ENCODE data around the gene CHST15. TPM values are rescaled to one million over a fixed set of nuclear protein-coding genes. Genes with fewer than 3 reads are reported as not detected.
"Not testable (repeated sequence)": the region's sequence is repeated elsewhere in the genome, so short reads cannot be mapped to it uniquely, and the experiment has no call there.

Gene CHST15
- total RNA-seq, 1 donor from 2014 or later: 105 TPM

- no peak for DNase-seq (ENCODE audit: low read depth in 2 of 2)
These were observed 31.4 kb upstream of the CHST15 start for GRCh38 chr10:124124769-124125161.

- DNase-seq (ENCODE audit: low read depth in 2 of 2): no peak
These were observed 30.8 kb upstream of the CHST15 start for GRCh38 chr10:124124123-124124768.

GRCh38 chr10:124123156-124123555 lies 29.8 kb upstream of the CHST15 start:
- DNase-seq (ENCODE audit: low read depth in 2 of 2): no peak

- DNase-seq (ENCODE audit: low read depth in 2 of 2): no peak
These were observed 28.8 kb upstream of the CHST15 start for GRCh38 chr10:124122211-124122610.

GRCh38 chr10:124120410-124121061 lies 27.1 kb upstream of the CHST15 start:
- no peak for DNase-seq (ENCODE audit: low read depth in 2 of 2)

GRCh38 chr10:124119946-124120345 lies 26.5 kb upstream of the CHST15 start:
- peak; percentile 95 to 99 for DNase-seq (ENCODE audit: low read depth in 2 of 2)

- DNase-seq (ENCODE audit: low read depth in 2 of 2): no peak
These were observed 25.8 kb upstream of the CHST15 start for GRCh38 chr10:124119216-124119615.

- no peak for DNase-seq (ENCODE audit: low read depth in 2 of 2)
These were observed 24.4 kb upstream of the CHST15 start for GRCh38 chr10:124117833-124118232.

- no peak for DNase-seq (ENCODE audit: low read depth in 2 of 2)
These were observed 24.1 kb upstream of the CHST15 start for GRCh38 chr10:124117511-124117785.

- no peak for DNase-seq (ENCODE audit: low read depth in 2 of 2)
These were observed 23.5 kb upstream of the CHST15 start for GRCh38 chr10:124116771-124117510.

- DNase-seq (ENCODE audit: low read depth in 2 of 2): no peak
These were observed 21.3 kb upstream of the CHST15 start for GRCh38 chr10:124114696-124115095.

- no peak for DNase-seq (ENCODE audit: low read depth in 2 of 2)
These were observed 19.6 kb upstream of the CHST15 start for GRCh38 chr10:124112891-124113580.

GRCh38 chr10:124110882-124111281 lies 17.5 kb upstream of the CHST15 start:
- DNase-seq (ENCODE audit: low read depth in 2 of 2): no peak

GRCh38 chr10:124109261-124109660 lies 15.9 kb upstream of the CHST15 start:
- DNase-seq (ENCODE audit: low read depth in 2 of 2): no peak

- no peak for DNase-seq (ENCODE audit: low read depth in 2 of 2)
These were observed 13.7 kb upstream of the CHST15 start for GRCh38 chr10:124107072-124107471.

GRCh38 chr10:124106241-124106879 lies 13.0 kb upstream of the CHST15 start:
- DNase-seq (ENCODE audit: low read depth in 2 of 2): peak; percentile 84 to 91

GRCh38 chr10:124105594-124105993 lies 12.2 kb upstream of the CHST15 start:
- peak in 1 of 2 donors; percentile 19 for DNase-seq (ENCODE audit: low read depth in 2 of 2)

GRCh38 chr10:124105045-124105444 lies 11.6 kb upstream of the CHST15 start:
- DNase-seq (ENCODE audit: low read depth in 2 of 2): no peak

- DNase-seq (ENCODE audit: low read depth in 2 of 2): no peak
These were observed 10.7 kb upstream of the CHST15 start for GRCh38 chr10:124104011-124104627.

GRCh38 chr10:124101351-124101750 lies 8.0 kb upstream of the CHST15 start:
- DNase-seq (ENCODE audit: low read depth in 2 of 2): no peak

GRCh38 chr10:124100651-124101050 lies 7.3 kb upstream of the CHST15 start:
- DNase-seq (ENCODE audit: low read depth in 2 of 2): not testable (repeated sequence)
